Renal cortex interstitium (tissue), 11 donors: Measurements from ENCODE around the gene DNAH6. TPM values are rescaled to one million over a fixed set of nuclear protein-coding genes. Genes with fewer than 3 reads are reported as not detected.

ENCODE experiments used
- DNase-seq, 11 donors: peaks; one replicate each; pipeline ENCODE4 v3.0.0-alpha.2; 2013; ENCODE audit warnings: low read depth in 9 of 11, low spot score in 4 of 11; ENCODE audit errors: extremely low read depth in 1 of 11
- polyA plus RNA-seq, 3 donors: library from polyadenylated mRNA; unstranded; fragments of 120-200 nt; gene quantifications; one replicate each; pipeline ENCODE4 v1.2.1, GENCODE V29; 2013; ENCODE audit not compliant: insufficient read length in 3 of 3

The DNAH6 gene
- polyA plus RNA-seq, 3 donors: 1.0 to 2.6 (median 1.9) TPM

DNA sequence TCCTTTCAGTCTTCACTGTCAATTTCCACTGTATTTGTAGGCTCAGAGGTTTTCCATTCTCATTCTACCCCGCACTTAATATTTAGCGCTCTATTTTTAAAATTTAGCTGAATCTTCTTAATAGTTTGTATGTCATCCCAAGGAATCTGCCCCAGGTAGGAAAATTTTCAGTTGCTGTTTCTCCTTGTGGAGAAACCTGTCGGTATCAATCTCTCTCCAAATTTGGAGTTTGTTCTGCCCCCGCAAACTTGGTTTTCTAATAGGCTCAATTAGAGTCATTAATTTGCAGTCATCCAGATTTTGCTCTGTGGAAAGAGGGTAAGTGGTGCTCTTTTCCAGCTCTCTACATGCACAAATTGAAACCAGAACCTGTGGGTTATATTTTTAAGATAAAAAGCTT, 87.6 kb downstream of the DNAH6 start:
- DNase-seq: no peak

- no peak for DNase-seq
Observed at GRCh38 chr2:84613082-84613481, 96.8 kb downstream of the DNAH6 start.

- DNase-seq: no peak
Observed at GRCh38 chr2:84619794-84620371, 103.6 kb downstream of the DNAH6 start.

DNA sequence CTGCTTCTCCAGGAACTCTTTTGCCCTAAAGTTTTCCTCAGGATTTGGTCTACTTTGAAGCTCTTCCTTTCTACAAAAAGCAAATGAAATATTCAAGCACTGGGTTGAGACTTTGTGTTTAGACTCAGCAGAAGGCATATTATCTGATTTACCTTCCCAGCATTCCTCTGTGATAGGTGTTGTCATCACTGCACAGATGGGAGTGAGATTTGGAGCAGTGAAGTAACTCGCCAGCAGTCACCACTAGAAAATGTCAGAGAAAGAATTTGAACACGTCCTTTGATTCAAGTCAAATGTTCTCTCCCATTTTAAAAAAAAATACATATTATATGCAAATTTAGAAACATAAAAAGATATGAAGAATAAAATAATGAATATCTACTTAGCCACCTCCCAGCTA, 112.2 kb downstream of the DNAH6 start:
- DNase-seq: no peak

DNA sequence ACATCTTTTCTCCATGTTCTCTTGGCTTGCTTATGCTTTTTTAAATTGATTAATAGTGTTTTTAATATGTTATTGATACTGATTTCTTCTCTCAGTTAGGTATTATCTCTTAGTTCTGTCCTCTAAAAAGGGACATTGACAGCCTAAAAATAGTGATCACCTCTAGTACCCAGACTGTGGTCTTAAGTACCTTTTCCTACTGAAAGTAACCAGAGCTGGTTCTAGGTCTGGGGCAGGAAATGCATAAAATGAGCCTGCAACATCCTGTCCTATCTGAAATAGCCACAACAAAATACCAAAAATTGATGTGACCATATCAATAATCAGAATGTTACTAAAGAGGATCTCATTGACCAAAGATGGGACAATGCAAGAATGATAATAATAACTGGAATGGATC, 113.3 kb downstream of the DNAH6 start:
- DNase-seq: no peak

GRCh38 chr2:84631047-84631446, 114.7 kb downstream of the DNAH6 start:
- peak in 8 of 11 donors; percentile 4 to 23 (median 9) for DNase-seq

- no peak for DNase-seq
Observed at GRCh38 chr2:84631985-84632384, 115.7 kb downstream of the DNAH6 start.

GRCh38 chr2:84636080-84636971, 120.0 kb downstream of the DNAH6 start:
- DNase-seq: no peak

DNA sequence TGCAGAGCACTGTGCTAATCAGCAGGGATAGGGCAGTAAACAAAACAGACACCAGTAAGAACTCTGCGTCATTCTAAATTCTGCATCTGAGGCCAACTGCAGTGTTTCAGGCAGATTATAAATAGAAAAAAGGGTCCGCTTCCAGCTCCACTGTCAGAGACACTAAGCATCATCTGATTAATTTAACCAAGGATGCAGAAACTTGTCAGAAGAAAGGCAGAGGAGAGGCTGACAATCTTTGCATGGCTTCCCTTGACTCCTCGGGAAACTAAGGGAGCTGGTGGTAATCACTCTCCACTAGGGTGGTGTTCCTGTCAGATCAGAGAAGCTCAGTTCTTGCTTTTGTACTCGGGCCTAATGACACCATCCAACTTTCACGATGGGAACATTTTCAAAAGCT, 123.5 kb downstream of the DNAH6 start:
- DNase-seq: no peak

DNA sequence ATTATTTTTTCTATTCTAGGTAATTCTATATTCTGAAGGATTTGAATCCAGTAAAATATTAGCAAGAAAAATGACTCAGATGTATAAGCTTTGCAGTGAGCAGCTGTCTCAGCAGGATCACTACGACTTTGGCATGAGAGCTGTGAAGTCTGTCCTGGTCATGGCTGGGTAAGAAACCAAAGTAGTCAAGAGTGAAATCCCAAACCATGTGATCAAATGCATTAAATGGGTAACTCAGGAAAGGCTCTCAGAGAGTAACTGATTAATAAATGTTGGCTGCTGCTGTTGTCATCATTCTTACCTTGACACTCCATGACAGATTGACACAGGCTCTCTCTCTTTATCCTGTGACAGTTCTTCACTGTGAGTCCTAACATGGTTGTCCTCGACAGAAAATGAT, 124.1 kb downstream of the DNAH6 start:
- DNase-seq: peak in 5 of 11 donors; percentile 8 to 51 (median 15)

- DNase-seq: no peak
Observed at GRCh38 chr2:84641021-84641420, 124.7 kb downstream of the DNAH6 start.

DNA sequence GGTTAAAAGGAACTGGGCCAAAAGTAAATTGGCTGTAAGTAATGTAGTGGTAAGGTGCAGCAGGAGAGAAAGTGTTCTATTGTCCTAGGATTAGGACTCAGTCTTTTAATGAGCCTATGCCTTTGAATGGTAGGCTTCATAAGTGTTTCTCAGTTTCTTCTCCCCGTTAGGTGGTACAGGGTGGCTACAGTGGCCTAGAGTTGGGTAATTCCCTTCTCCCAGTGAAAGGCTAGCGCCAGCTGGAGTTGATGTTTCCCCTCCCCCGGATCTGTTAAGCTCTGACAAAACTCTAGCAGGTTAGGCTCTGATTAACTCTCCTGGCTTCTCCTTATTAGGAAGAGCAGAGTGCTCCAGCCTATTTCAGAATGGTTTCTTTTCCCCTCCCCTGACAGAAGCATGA, 127.7 kb downstream of the DNAH6 start:
- no peak for DNase-seq

DNA sequence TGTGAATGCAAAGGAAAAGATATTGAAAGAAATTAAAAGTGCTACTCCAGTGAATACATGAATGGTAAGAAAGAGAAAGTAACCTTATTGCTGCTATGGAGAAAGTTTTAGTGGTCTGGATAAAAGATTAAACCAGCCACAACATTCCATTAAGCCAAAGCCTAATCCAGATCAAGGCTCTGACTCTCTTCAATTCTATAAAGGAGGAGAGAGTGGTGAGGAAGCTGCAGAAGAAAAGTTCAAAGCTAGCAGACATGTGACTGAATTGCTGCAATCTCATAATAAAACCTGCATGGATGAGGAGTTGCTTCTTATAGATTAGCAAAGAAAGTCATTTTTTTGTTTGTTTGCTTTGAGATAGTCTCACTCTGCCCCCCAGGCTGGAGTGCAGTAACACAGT, 130.2 kb downstream of the DNAH6 start:
- no peak for DNase-seq

DNA sequence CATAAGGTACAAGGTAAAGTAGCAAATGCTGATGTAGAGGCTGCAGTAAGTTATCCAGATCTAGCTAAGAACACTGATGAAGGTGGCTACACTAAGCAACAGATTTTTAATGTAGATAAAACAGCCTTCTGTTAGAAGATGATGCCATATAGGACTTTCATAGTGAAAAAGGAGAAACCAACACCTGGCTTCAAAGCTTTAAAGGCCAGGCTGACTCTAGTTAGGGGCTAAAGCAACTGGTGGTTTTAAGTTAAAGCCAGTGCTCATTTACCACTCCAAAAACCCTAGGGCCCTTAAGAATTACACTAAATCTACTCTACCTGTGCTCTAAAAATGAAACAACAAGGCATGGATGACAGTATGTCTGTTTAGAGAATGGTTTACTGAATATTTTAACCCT, 131.0 kb downstream of the DNAH6 start:
- DNase-seq: no peak

DNA sequence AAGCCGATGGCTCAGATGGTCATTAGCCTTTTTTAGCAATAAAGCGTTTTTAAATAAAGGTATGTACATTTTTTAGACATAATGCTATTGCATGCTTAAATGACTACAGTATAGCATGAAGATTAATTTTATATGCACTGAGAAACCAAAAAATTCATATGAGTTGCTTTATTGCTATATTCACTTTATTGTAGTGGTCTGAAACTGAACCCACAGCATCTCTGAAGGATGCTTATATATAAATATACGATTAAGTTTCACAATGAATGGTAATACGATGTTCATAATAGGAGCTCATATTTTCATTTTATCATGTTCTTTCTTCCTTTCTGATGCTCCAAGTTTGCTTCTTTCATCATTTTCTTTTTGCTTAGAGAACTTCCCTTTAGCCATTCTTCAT, 132.8 kb downstream of the DNAH6 start:
- no peak for DNase-seq

- no peak for DNase-seq
Observed at GRCh38 chr2:84649487-84650142, 133.3 kb downstream of the DNAH6 start.

DNA sequence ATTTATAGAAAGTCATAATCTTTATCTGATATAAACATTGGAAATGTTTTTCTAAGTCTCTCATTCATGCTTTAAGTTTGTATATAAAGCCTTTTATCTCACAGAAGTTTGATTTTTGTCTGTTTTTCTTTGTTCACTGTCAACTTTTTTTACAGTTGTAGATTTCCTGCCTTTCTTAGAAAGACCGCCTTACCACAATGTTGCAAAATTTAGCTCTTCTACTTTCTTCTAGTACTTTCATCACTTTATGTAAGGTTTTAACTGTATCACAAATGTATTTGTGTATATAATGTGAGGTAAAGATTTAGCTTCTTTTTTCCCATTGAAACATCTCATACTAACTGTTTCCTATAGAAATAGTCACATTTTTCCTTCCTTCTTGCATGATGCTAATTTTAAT, 136.1 kb downstream of the DNAH6 start:
- DNase-seq: no peak

DNA sequence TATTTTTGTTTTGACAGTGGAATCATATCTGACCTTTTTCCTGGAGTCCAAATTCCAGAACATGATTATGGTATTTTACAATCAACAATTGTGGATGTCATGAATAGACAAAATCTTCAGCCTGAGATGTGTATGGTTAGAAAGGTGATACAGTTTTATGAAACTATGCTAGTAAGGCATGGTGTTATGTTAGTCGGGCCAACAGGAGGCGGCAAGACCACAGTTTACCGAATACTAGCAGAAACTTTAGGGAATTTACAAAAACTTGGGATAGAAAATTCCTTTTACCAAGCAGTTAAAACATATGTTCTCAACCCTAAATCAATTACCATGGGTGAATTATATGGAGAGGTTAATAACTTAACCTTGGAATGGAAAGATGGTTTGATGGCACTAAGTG, 137.0 kb downstream of the DNAH6 start:
- no peak for DNase-seq

- no peak for DNase-seq
Observed at GRCh38 chr2:84654414-84654813, 138.1 kb downstream of the DNAH6 start.

- DNase-seq: no peak
Observed at GRCh38 chr2:84669122-84669521, 152.8 kb downstream of the DNAH6 start.
